HCT116 (cell line): ENCODE results near the gene UMPS. TPM values are rescaled to one million over a fixed set of nuclear protein-coding genes. Genes with fewer than 3 reads are reported as not detected.

Experiments
- ATAC-seq: fragments of 200-7000 bp; cut with Tn5 transposase; 2 replicates; pipeline ENCODE4 v1.9.1; 2020; ENCODE audit warnings: mild to moderate bottlenecking, moderate library complexity
- BruUV-seq: library from RNA; stranded (reverse); fragments of 400-500 nt; replicated peaks from 2 replicates; lab custom pipeline; 2021; lab: Mats Ljungman, UMichigan
- CTCF ChIA-PET: fragments of 300-600 bp; sonication (Branson Sonifier 250); formaldehyde crosslinking; loops from one replicate; lab custom pipeline; 2021; ENCODE audit warnings: antibody characterized with exemption; lab: Charles Lee
- POLR2A ChIA-PET: fragments of 300-600, 350-600 bp; sonication (Branson Sonifier 250); formaldehyde crosslinking; loops from one replicate; lab custom pipeline; 2021; ENCODE audit warnings: antibody characterized with exemption; lab: Charles Lee
- RAD21 ChIA-PET, 2 experiments: fragments of 300-600 bp; sonication (Branson Sonifier 250); formaldehyde crosslinking; loops; one replicate each; lab custom pipeline; 2023; ENCODE audit warnings: low total read pairs in 2 of 2; ENCODE audit not compliant: uncharacterized antibody in 2 of 2, unreplicated experiment in 2 of 2, low non-redundant PET in 1 of 2; lab: Charles Lee
- DNase-seq: peaks from one replicate; pipeline ENCODE4 v3.0.0-alpha.2; 2010; ENCODE audit warnings: low read depth, low spot score
- H2AFZ ChIP-seq: fragments of 200-600 bp; shearing (Covaris generic), sonication (generic); 2 replicates; pipeline ENCODE4 v1.6.1; 2017; ENCODE audit warnings: low read depth, mixed run types, mixed read lengths, antibody characterized with exemption, low read length; ENCODE audit not compliant: poor library complexity, severe bottlenecking
- H3K27ac ChIP-seq: 2 replicates; pipeline ENCODE4 v1.5.1; 2012; ENCODE audit warnings: low read depth, low read length
- H3K27me3 ChIP-seq: fragments of 200-600 bp; sonication (generic); 2 replicates; pipeline ENCODE4 v1.6.1; 2016; ENCODE audit warnings: mixed run types, low read length, mixed read lengths; ENCODE audit not compliant: insufficient read depth
- H3K36me3 ChIP-seq, 2 experiments: fragments of 200-500 bp in 1 of 2; fragments of 200-600 bp in 1 of 2; sonication (Bioruptor generic) in 1 of 2; sonication (generic) in 1 of 2; 2 replicates each; pipeline versions ENCODE4 v1.5.1 to v1.6.1; 2014 to 2016; ENCODE audit warnings: low read length in 2 of 2, inconsistent platforms in 1 of 2, mixed read lengths in 1 of 2, mixed run types in 1 of 2; ENCODE audit not compliant: insufficient read depth in 2 of 2, control insufficient read depth in 1 of 2
- H3K4me1 ChIP-seq, 2 experiments: fragments of 200-600 bp in 1 of 2; sonication (generic) in 1 of 2; 2 replicates each; pipeline versions ENCODE4 v1.5.1 to v1.6.1; 2012 to 2017; ENCODE audit warnings: low read length in 2 of 2, inconsistent platforms in 1 of 2, mild to moderate bottlenecking in 1 of 2, mixed read lengths in 1 of 2, mixed run types in 1 of 2, moderate library complexity in 1 of 2; ENCODE audit not compliant: insufficient read depth in 2 of 2, control insufficient read depth in 1 of 2
- H3K4me2 ChIP-seq: fragments of 200-600 bp; sonication (generic); 2 replicates; pipeline ENCODE4 v1.6.1; 2017; ENCODE audit warnings: mixed run types, low read length, mixed read lengths
- H3K4me3 ChIP-seq, 2 experiments: fragments of 200-600 bp in 1 of 2; sonication (generic) in 1 of 2; replicated peaks in 1 of 2; 2 replicates each; pipeline ENCODE4 v1.5.1; 2011 to 2016; ENCODE audit warnings: low read length in 2 of 2, control low read depth in 1 of 2, low read depth in 1 of 2, mild to moderate bottlenecking in 1 of 2, mixed read lengths in 1 of 2, mixed run types in 1 of 2
- H3K79me2 ChIP-seq: fragments of 200-600 bp; sonication (generic); 2 replicates; pipeline ENCODE4 v1.6.1; 2017; ENCODE audit warnings: mild to moderate bottlenecking, mixed run types, low read length, moderate library complexity, mixed read lengths; ENCODE audit not compliant: insufficient read depth
- H3K9ac ChIP-seq: fragments of 200-600 bp; sonication (generic); 2 replicates; pipeline ENCODE4 v1.6.1; 2016; ENCODE audit warnings: low read length, mixed read lengths
- H3K9me2 ChIP-seq: fragments of 200-600 bp; sonication (generic), shearing (Covaris generic); 2 replicates; pipeline ENCODE4 v1.6.1; 2017; ENCODE audit warnings: mixed run types, mild to moderate bottlenecking, moderate library complexity; ENCODE audit not compliant: insufficient read depth
- H3K9me3 ChIP-seq, 2 experiments: fragments of 200-500 bp in 1 of 2; fragments of 200-600 bp in 1 of 2; sonication (Bioruptor generic) in 1 of 2; sonication (generic) in 1 of 2; 2 replicates each; pipeline ENCODE4 v1.6.1; 2014 to 2017; ENCODE audit warnings: low read length in 2 of 2, mixed read lengths in 2 of 2, inconsistent platforms in 1 of 2, low read depth in 1 of 2, mild to moderate bottlenecking in 1 of 2, mixed run types in 1 of 2, moderate library complexity in 1 of 2; ENCODE audit not compliant: control insufficient read depth in 1 of 2, insufficient read depth in 1 of 2
- H4K20me1 ChIP-seq: fragments of 200-600 bp; sonication (generic), shearing (Covaris generic); 2 replicates; pipeline ENCODE4 v1.6.1; 2017; ENCODE audit warnings: mixed run types, mild to moderate bottlenecking, moderate library complexity; ENCODE audit not compliant: insufficient read depth
- CTCF ChIP-seq, 3 experiments: fragments of 200-600 bp in 1 of 3; sonication (generic) in 1 of 3; IDR thresholded peaks in 2 of 3; conservative IDR thresholded peaks in 1 of 3; 2 replicates each; pipeline ENCODE4 v1.5.1; 2012 to 2017; ENCODE audit warnings: low read depth in 2 of 3, low read length in 2 of 3, antibody characterized with exemption in 1 of 3, borderline replicate concordance in 1 of 3, control low read depth in 1 of 3, mild to moderate bottlenecking in 1 of 3, mixed read lengths in 1 of 3, mixed run types in 1 of 3, moderate library complexity in 1 of 3; ENCODE audit not compliant: insufficient read depth in 1 of 3
- FOSL1 ChIP-seq: IDR thresholded peaks from 2 replicates; pipeline ENCODE4 v1.6.1; 2012; ENCODE audit warnings: low read depth
- POLR2A ChIP-seq: IDR thresholded peaks from 2 replicates; pipeline ENCODE4 v1.7.0; 2011; ENCODE audit warnings: borderline replicate concordance; ENCODE audit not compliant: insufficient read depth, insufficient read length; ENCODE audit errors: extremely low read depth
- RAD21 ChIP-seq: IDR thresholded peaks from 2 replicates; pipeline ENCODE4 v1.6.1; 2012; ENCODE audit warnings: low read depth, mild to moderate bottlenecking
- intact Hi-C: fragments of 100-400 bp; cut with micrococcal nuclease; formaldehyde crosslinking; loops from 2 replicates; pipeline ENCODE4 v1.10.0; 2022
- total RNA-seq: library from RNA; stranded (reverse); gene quantifications from one replicate; pipeline ENCODE4 v1.2.1, GENCODE V29; 2021; ENCODE audit not compliant: unreplicated experiment

UMPS gene
- total RNA-seq, 1 experiment from 2014 or later: 41.3 TPM

- no TSS peak for BruUV-seq
- CTCF ChIA-PET: interaction anchor here (0.6 to 4.4 kb wide), 30 partner anchors 9 to 825 kb away, joined by 3 to 101 read pairs (median 4); partner anchors contain the start of gene ITGB5
- peak; percentile 87 for ATAC-seq
- H3K9ac ChIP-seq: no peak overlapping the region
- H3K27ac ChIP-seq: no peak overlapping the region
- intact Hi-C loops: loop anchor here (1.0 to 10.0 kb wide), 5 partner anchors 140 to 821 kb away; no protein-coding TSS in a partner anchor
- RAD21 ChIA-PET: interaction anchor here (0.8 to 2.9 kb wide), 7 partner anchors 140 to 196 kb away, joined by 3 to 18 read pairs (median 3); no protein-coding TSS in a partner anchor
- H3K79me2 ChIP-seq: no peaks in the 10 kb centered on the region
- H3K9me2 ChIP-seq: no peaks in the 10 kb centered on the region
- H3K27me3 ChIP-seq: no peaks in the 10 kb centered on the region
- POLR2A ChIA-PET: interaction anchor here (0.8 kb wide), 1 partner anchor 140 kb away, joined by 5 read pairs; no protein-coding TSS in a partner anchor
- TF ChIP-seq FOSL1: no peak
- peak; percentile 94 for TF ChIP-seq RAD21
- peak; percentile 81 to 95 (median 93) for TF ChIP-seq CTCF (IDR thresholded peaks at IDR 0.05 in 2 of 3, conservative IDR thresholded peaks at IDR 0.05 in 1 of 3; ENCODE audit: borderline replicate concordance in 1 of 3, insufficient read depth in 1 of 3, low read depth in 2 of 3, low read length in 2 of 3)
- TF ChIP-seq POLR2A: no peak
- H3K4me3 ChIP-seq: 0 out of 4 replicates have a peak overlapping the region, but pooled peaks of 1 of the 2 experiments have one; percentile 6
- peaks cover 0 to 7% of the 10 kb centered on the region in 2 experiments; a peak in 1 of 4 replicates for H3K4me1 ChIP-seq
- H2AFZ ChIP-seq: no peak overlapping the region
- H4K20me1 ChIP-seq: no peaks in the 10 kb centered on the region
- H3K9me3 ChIP-seq: no peaks in the 10 kb centered on the region
- peak; percentile 56 for DNase-seq
- H3K4me2 ChIP-seq: peak overlapping the region; percentile 62
- H3K36me3 ChIP-seq: no peaks in the 10 kb centered on the region; a peak in 1 of 4 replicates
Measured at GRCh38 chr3:124761250-124761796, 31.1 kb downstream of the UMPS start.
